Upper lobe of left lung (tissue), 6 donors: ENCODE results near the gene PTPRD. TPM values are rescaled to one million over a fixed set of nuclear protein-coding genes. Genes with fewer than 3 reads are reported as not detected.

Source experiments
- ATAC-seq, 2 donors: fragments of 200-7000 bp; cut with Tn5 transposase; one replicate each; pipeline ENCODE4 v1.9.1; 2022; ENCODE audit warnings: mild to moderate bottlenecking in 2 of 2, moderate library complexity in 2 of 2; ENCODE audit not compliant: low FRiP score in 2 of 2
- DNase-seq, 2 donors: peaks; one replicate each; pipeline ENCODE4 v3.0.0-alpha.2; 2019 to 2020
- H3K27ac ChIP-seq, 4 donors: fragments of 200-600 bp; sonication (generic); one replicate each; pipeline ENCODE4 v1.5.1; 2016 to 2019
- H3K27me3 ChIP-seq, 4 donors: fragments of 200-600 bp; sonication (generic); one replicate each; pipeline ENCODE4 v1.5.1; 2017 to 2019
- H3K36me3 ChIP-seq, 4 donors: fragments of 200-600 bp; sonication (generic); one replicate each; pipeline ENCODE4 v1.5.1; 2016 to 2019
- H3K4me1 ChIP-seq, 4 donors: fragments of 200-600 bp; sonication (generic); one replicate each; pipeline ENCODE4 v1.5.1; 2018 to 2019
- H3K4me3 ChIP-seq, 4 donors: fragments of 200-600 bp; sonication (generic); one replicate each; pipeline ENCODE4 v1.5.1; 2017 to 2019; ENCODE audit warnings: mild to moderate bottlenecking in 2 of 4, moderate library complexity in 1 of 4
- H3K9me3 ChIP-seq, 4 donors: fragments of 200-600 bp; sonication (generic); one replicate each; pipeline ENCODE4 v1.5.1; 2018 to 2019
- CTCF ChIP-seq, 6 experiments: fragments of 450-650 bp in 4 of 6; fragments of 200-600 bp in 2 of 6; sonication (generic) in 2 of 6; IDR thresholded peaks; one replicate each; pipeline ENCODE4 v1.5.1; 2016 to 2019; ENCODE audit warnings: antibody characterized with exemption in 6 of 6
- EP300 ChIP-seq, 4 donors: sonication (generic); formaldehyde crosslinking; IDR thresholded peaks; one replicate each; pipeline ENCODE4 v1.5.1; 2017; ENCODE audit warnings: antibody characterized with exemption in 4 of 4, control low read depth in 2 of 4
- POLR2A ChIP-seq, 4 donors: fragments of 450-650 bp; IDR thresholded peaks; one replicate each; pipeline ENCODE4 v1.5.1; 2016 to 2017; ENCODE audit warnings: antibody characterized with exemption in 4 of 4, mild to moderate bottlenecking in 2 of 4
- POLR2AphosphoS5 ChIP-seq, 2 donors: sonication (generic); formaldehyde crosslinking; IDR thresholded peaks; one replicate each; pipeline ENCODE4 v1.5.1; 2017; ENCODE audit warnings: antibody characterized with exemption in 2 of 2
- WGBS, 2 donors: methylation state at CpG; one replicate each; pipeline ENCODE4 v1.1.5; 2017 to 2018; 5-methylcytosine and 5-hydroxymethylcytosine counted together
- total RNA-seq, 6 donors: library from RNA; depleted of rRNA in 4 of 6; stranded (reverse); fragments of >200 nt in 4 of 6; gene quantifications; one replicate each; pipeline versions ENCODE4 v1.1.0 to v1.2.1, GENCODE V29; 2016 to 2021
- donor health status: DM: no; HTN: no; CAD: no; lungs with moderate emphysema.
- donor health status: DM: no; HTN: yes; CAD: no; lungs with severe emphysema.

The PTPRD gene
- total RNA-seq, 6 donors from 2014 or later = 7.4 to 46.1 (median 14.5) TPM

GRCh38 chr9:10339152-10339551 lies 273.6 kb downstream of the PTPRD start:
- no peak for TF ChIP-seq EP300 (IDR thresholded peaks at IDR 0.05)
- no peak for TF ChIP-seq POLR2A (IDR thresholded peaks at IDR 0.05)
- TF ChIP-seq CTCF (IDR thresholded peaks at IDR 0.05) = no peak
- no peak for TF ChIP-seq POLR2AphosphoS5 (IDR thresholded peaks at IDR 0.05)
- no peaks in the 10 kb centered on the region for H3K4me1 ChIP-seq
- no peak overlapping the region for H3K27ac ChIP-seq
- H3K36me3 ChIP-seq = no peaks in the 10 kb centered on the region
- H3K4me3 ChIP-seq = no peak overlapping the region
- ATAC-seq (no peak), DNase-seq (no peak)
- no peaks in the 10 kb centered on the region for H3K9me3 ChIP-seq
- no peaks in the 10 kb centered on the region for H3K27me3 ChIP-seq

GRCh38 chr9:10331157-10331556 lies 281.6 kb downstream of the PTPRD start:
- H3K4me3 ChIP-seq = no peak overlapping the region
- WGBS, 2 donors = 51 to 67% methylated on average over 2 of the region's 2 CpGs
- DNase-seq = no peak
- no peaks in the 10 kb centered on the region for H3K9me3 ChIP-seq
- no peaks in the 10 kb centered on the region for H3K27me3 ChIP-seq
- no peaks in the 10 kb centered on the region for H3K4me1 ChIP-seq
- H3K27ac ChIP-seq = no peak overlapping the region
- H3K36me3 ChIP-seq = no peaks in the 10 kb centered on the region
- no peak for ATAC-seq
- TF ChIP-seq POLR2A (IDR thresholded peaks at IDR 0.05) = no peak
- TF ChIP-seq EP300 (IDR thresholded peaks at IDR 0.05) = no peak
- TF ChIP-seq POLR2AphosphoS5 (IDR thresholded peaks at IDR 0.05) = no peak
- no peak for TF ChIP-seq CTCF (IDR thresholded peaks at IDR 0.05)

DNA sequence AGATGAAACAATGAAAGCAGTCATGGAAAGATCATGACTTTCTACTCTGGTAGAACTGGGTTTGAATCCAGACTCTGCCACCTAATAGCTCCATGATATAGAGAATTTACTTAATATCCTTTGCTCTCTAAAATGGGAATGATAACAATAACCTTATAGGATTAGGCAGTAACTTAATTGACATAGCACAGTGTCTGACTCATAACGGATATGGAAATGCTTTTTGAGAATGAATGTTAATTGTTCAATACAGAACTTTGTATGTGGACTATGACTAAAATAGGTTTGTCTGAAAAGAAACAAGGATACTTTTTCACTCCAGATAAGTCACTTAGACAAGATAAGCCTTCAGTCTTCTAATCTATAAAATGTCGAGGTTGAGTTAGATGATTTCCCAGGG lies 330.7 kb downstream of the PTPRD start:
- H3K4me1 ChIP-seq = no peaks in the 10 kb centered on the region
- no peak for ATAC-seq

GRCh38 chr9:10274988-10275387 lies 337.8 kb downstream of the PTPRD start:
- no peaks in the 10 kb centered on the region for H3K27me3 ChIP-seq
- TF ChIP-seq POLR2A (IDR thresholded peaks at IDR 0.05) (no peak), POLR2AphosphoS5 (IDR thresholded peaks at IDR 0.05) (no peak), CTCF (IDR thresholded peaks at IDR 0.05) (no peak), EP300 (IDR thresholded peaks at IDR 0.05) (no peak)
- DNase-seq (no peak), ATAC-seq (no peak)
- no peak overlapping the region for H3K4me3 ChIP-seq
- H3K9me3 ChIP-seq = no peaks in the 10 kb centered on the region
- no peak overlapping the region for H3K27ac ChIP-seq
- no peaks in the 10 kb centered on the region for H3K4me1 ChIP-seq
- H3K36me3 ChIP-seq = no peaks in the 10 kb centered on the region
- 51 to 67% methylated on average over 1 of the region's 1 CpG for WGBS, 2 donors

More for the DNA sequence above, 330.7 kb downstream of the PTPRD start:
- TF ChIP-seq EP300 (IDR thresholded peaks at IDR 0.05) = no peak
- no peak for TF ChIP-seq POLR2A (IDR thresholded peaks at IDR 0.05)
- TF ChIP-seq POLR2AphosphoS5 (IDR thresholded peaks at IDR 0.05) = no peak
- TF ChIP-seq CTCF (IDR thresholded peaks at IDR 0.05) = no peak
- H3K9me3 ChIP-seq = no peaks in the 10 kb centered on the region
- H3K27me3 ChIP-seq = no peaks in the 10 kb centered on the region
- H3K4me3 ChIP-seq = no peak overlapping the region
- DNase-seq = no peak
- WGBS, 2 donors = 87 to 95% methylated on average over 2 of the region's 2 CpGs
- H3K27ac ChIP-seq = no peak overlapping the region
- no peaks in the 10 kb centered on the region for H3K36me3 ChIP-seq

- no peak for ATAC-seq
- H3K9me3 ChIP-seq = no peaks in the 10 kb centered on the region
- DNase-seq = no peak
- H3K4me1 ChIP-seq = no peaks in the 10 kb centered on the region
- H3K4me3 ChIP-seq = no peak overlapping the region
- no peak for TF ChIP-seq POLR2A (IDR thresholded peaks at IDR 0.05)
- no peak for TF ChIP-seq EP300 (IDR thresholded peaks at IDR 0.05)
- no peak for TF ChIP-seq CTCF (IDR thresholded peaks at IDR 0.05)
- no peak for TF ChIP-seq POLR2AphosphoS5 (IDR thresholded peaks at IDR 0.05)
- H3K36me3 ChIP-seq = no peaks in the 10 kb centered on the region
- WGBS, 2 donors = 22 to 31% methylated on average over 4 of the region's 4 CpGs
- H3K27me3 ChIP-seq = no peaks in the 10 kb centered on the region
- H3K27ac ChIP-seq = no peak overlapping the region
Measured at GRCh38 chr9:10274175-10274574, 338.6 kb downstream of the PTPRD start.
